HCT116 (cell line): ENCODE measurements around the gene SPEN. TPM values are rescaled to one million over a fixed set of nuclear protein-coding genes. Genes with fewer than 3 reads are reported as not detected.
A peak's percentile ranks its signal among the peaks of the same experiment; 100 is the strongest.

Source experiments
- ATAC-seq: fragments of 200-7000 bp; cut with Tn5 transposase; 2 replicates; pipeline ENCODE4 v1.9.1; 2020; ENCODE audit warnings: mild to moderate bottlenecking, moderate library complexity
- BruUV-seq: library from RNA; stranded (reverse); fragments of 400-500 nt; replicated peaks from 2 replicates; lab custom pipeline; 2021; lab: Mats Ljungman, UMichigan
- CTCF ChIA-PET: fragments of 300-600 bp; sonication (Branson Sonifier 250); formaldehyde crosslinking; loops from one replicate; lab custom pipeline; 2021; ENCODE audit warnings: antibody characterized with exemption; lab: Charles Lee
- POLR2A ChIA-PET: fragments of 300-600, 350-600 bp; sonication (Branson Sonifier 250); formaldehyde crosslinking; loops from one replicate; lab custom pipeline; 2021; ENCODE audit warnings: antibody characterized with exemption; lab: Charles Lee
- RAD21 ChIA-PET, 2 experiments: fragments of 300-600 bp; sonication (Branson Sonifier 250); formaldehyde crosslinking; loops; one replicate each; lab custom pipeline; 2023; ENCODE audit warnings: low total read pairs in 2 of 2; ENCODE audit not compliant: uncharacterized antibody in 2 of 2, unreplicated experiment in 2 of 2, low non-redundant PET in 1 of 2; lab: Charles Lee
- DNase-seq: peaks from one replicate; pipeline ENCODE4 v3.0.0-alpha.2; 2010; ENCODE audit warnings: low read depth, low spot score
- H2AFZ ChIP-seq: fragments of 200-600 bp; shearing (Covaris generic), sonication (generic); 2 replicates; pipeline ENCODE4 v1.6.1; 2017; ENCODE audit warnings: low read depth, mixed run types, mixed read lengths, antibody characterized with exemption, low read length; ENCODE audit not compliant: poor library complexity, severe bottlenecking
- H3K27ac ChIP-seq: 2 replicates; pipeline ENCODE4 v1.5.1; 2012; ENCODE audit warnings: low read depth, low read length
- H3K27me3 ChIP-seq: fragments of 200-600 bp; sonication (generic); 2 replicates; pipeline ENCODE4 v1.6.1; 2016; ENCODE audit warnings: mixed run types, low read length, mixed read lengths; ENCODE audit not compliant: insufficient read depth
- H3K36me3 ChIP-seq, 2 experiments: fragments of 200-500 bp in 1 of 2; fragments of 200-600 bp in 1 of 2; sonication (Bioruptor generic) in 1 of 2; sonication (generic) in 1 of 2; 2 replicates each; pipeline versions ENCODE4 v1.5.1 to v1.6.1; 2014 to 2016; ENCODE audit warnings: low read length in 2 of 2, inconsistent platforms in 1 of 2, mixed read lengths in 1 of 2, mixed run types in 1 of 2; ENCODE audit not compliant: insufficient read depth in 2 of 2, control insufficient read depth in 1 of 2
- H3K4me1 ChIP-seq, 2 experiments: fragments of 200-600 bp in 1 of 2; sonication (generic) in 1 of 2; 2 replicates each; pipeline versions ENCODE4 v1.5.1 to v1.6.1; 2012 to 2017; ENCODE audit warnings: low read length in 2 of 2, inconsistent platforms in 1 of 2, mild to moderate bottlenecking in 1 of 2, mixed read lengths in 1 of 2, mixed run types in 1 of 2, moderate library complexity in 1 of 2; ENCODE audit not compliant: insufficient read depth in 2 of 2, control insufficient read depth in 1 of 2
- H3K4me2 ChIP-seq: fragments of 200-600 bp; sonication (generic); 2 replicates; pipeline ENCODE4 v1.6.1; 2017; ENCODE audit warnings: mixed run types, low read length, mixed read lengths
- H3K4me3 ChIP-seq, 2 experiments: fragments of 200-600 bp in 1 of 2; sonication (generic) in 1 of 2; replicated peaks in 1 of 2; 2 replicates each; pipeline ENCODE4 v1.5.1; 2011 to 2016; ENCODE audit warnings: low read length in 2 of 2, control low read depth in 1 of 2, low read depth in 1 of 2, mild to moderate bottlenecking in 1 of 2, mixed read lengths in 1 of 2, mixed run types in 1 of 2
- H3K79me2 ChIP-seq: fragments of 200-600 bp; sonication (generic); 2 replicates; pipeline ENCODE4 v1.6.1; 2017; ENCODE audit warnings: mild to moderate bottlenecking, mixed run types, low read length, moderate library complexity, mixed read lengths; ENCODE audit not compliant: insufficient read depth
- H3K9ac ChIP-seq: fragments of 200-600 bp; sonication (generic); 2 replicates; pipeline ENCODE4 v1.6.1; 2016; ENCODE audit warnings: low read length, mixed read lengths
- H3K9me2 ChIP-seq: fragments of 200-600 bp; sonication (generic), shearing (Covaris generic); 2 replicates; pipeline ENCODE4 v1.6.1; 2017; ENCODE audit warnings: mixed run types, mild to moderate bottlenecking, moderate library complexity; ENCODE audit not compliant: insufficient read depth
- H3K9me3 ChIP-seq, 2 experiments: fragments of 200-500 bp in 1 of 2; fragments of 200-600 bp in 1 of 2; sonication (Bioruptor generic) in 1 of 2; sonication (generic) in 1 of 2; 2 replicates each; pipeline ENCODE4 v1.6.1; 2014 to 2017; ENCODE audit warnings: low read length in 2 of 2, mixed read lengths in 2 of 2, inconsistent platforms in 1 of 2, low read depth in 1 of 2, mild to moderate bottlenecking in 1 of 2, mixed run types in 1 of 2, moderate library complexity in 1 of 2; ENCODE audit not compliant: control insufficient read depth in 1 of 2, insufficient read depth in 1 of 2
- H4K20me1 ChIP-seq: fragments of 200-600 bp; sonication (generic), shearing (Covaris generic); 2 replicates; pipeline ENCODE4 v1.6.1; 2017; ENCODE audit warnings: mixed run types, mild to moderate bottlenecking, moderate library complexity; ENCODE audit not compliant: insufficient read depth
- ELF1 ChIP-seq: IDR thresholded peaks from 2 replicates; pipeline ENCODE4 v1.6.1; 2012; ENCODE audit warnings: low read depth, borderline replicate concordance
- EZH2 ChIP-seq: fragments of 200-600 bp; sonication (generic); IDR thresholded peaks from 2 replicates; pipeline ENCODE4 v1.6.1; 2017; ENCODE audit warnings: antibody characterized with exemption, mixed run types
- FOSL1 ChIP-seq: IDR thresholded peaks from 2 replicates; pipeline ENCODE4 v1.6.1; 2012; ENCODE audit warnings: low read depth
- POLR2A ChIP-seq: IDR thresholded peaks from 2 replicates; pipeline ENCODE4 v1.7.0; 2011; ENCODE audit warnings: borderline replicate concordance; ENCODE audit not compliant: insufficient read depth, insufficient read length; ENCODE audit errors: extremely low read depth
- RAD21 ChIP-seq: IDR thresholded peaks from 2 replicates; pipeline ENCODE4 v1.6.1; 2012; ENCODE audit warnings: low read depth, mild to moderate bottlenecking
- SP1 ChIP-seq: IDR thresholded peaks from 2 replicates; pipeline ENCODE4 v1.6.1; 2012; ENCODE audit warnings: low read depth
- SRF ChIP-seq: IDR thresholded peaks from 2 replicates; pipeline ENCODE4 v1.6.1; 2012; ENCODE audit warnings: low read depth
- TCF7L2 ChIP-seq: IDR thresholded peaks from 2 replicates; pipeline ENCODE4 v1.7.0; 2011; ENCODE audit warnings: borderline replicate concordance, inconsistent platforms; ENCODE audit not compliant: insufficient read depth, insufficient read length; ENCODE audit errors: extremely low read depth
- intact Hi-C: fragments of 100-400 bp; cut with micrococcal nuclease; formaldehyde crosslinking; loops from 2 replicates; pipeline ENCODE4 v1.10.0; 2022
- total RNA-seq: library from RNA; stranded (reverse); gene quantifications from one replicate; pipeline ENCODE4 v1.2.1, GENCODE V29; 2021; ENCODE audit not compliant: unreplicated experiment
- TF ChIP-seq, protein P1 (sequence below): IDR thresholded peaks from 2 replicates; pipeline ENCODE4 v1.6.1; 2011; ENCODE audit warnings: mild to moderate bottlenecking, low read length, moderate library complexity; ENCODE audit not compliant: insufficient replicate concordance; ENCODE audit errors: extremely low read depth

SPEN gene
- total RNA-seq, 1 experiment from 2014 or later: 58.6 TPM

DNA sequence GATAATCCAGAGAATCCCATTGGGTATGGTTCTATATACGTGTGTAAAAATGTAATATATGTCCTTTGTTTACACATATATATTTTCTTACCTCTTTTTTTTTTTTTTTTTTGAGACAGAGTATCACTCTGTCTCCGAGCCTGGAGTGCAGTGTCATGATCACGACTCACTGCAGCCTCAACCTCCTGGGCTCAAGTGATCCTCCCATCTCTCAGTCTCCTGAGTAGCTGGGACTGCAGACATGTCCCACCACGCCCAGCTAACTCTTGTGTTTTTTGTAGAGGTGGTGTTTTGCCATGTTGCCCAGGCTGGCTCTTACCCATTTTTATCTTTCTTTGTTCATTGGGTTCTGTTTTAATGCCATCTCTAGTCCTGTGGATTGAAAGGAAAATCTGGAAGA lies 68.9 kb downstream of the SPEN start:
- TF ChIP-seq SP1 (no peak), ELF1 (no peak), TCF7L2 (no peak), FOSL1 (no peak), RAD21 (no peak), POLR2A (no peak), EZH2 (no peak), SRF (no peak)
- TF ChIP-seq, protein P1, sequence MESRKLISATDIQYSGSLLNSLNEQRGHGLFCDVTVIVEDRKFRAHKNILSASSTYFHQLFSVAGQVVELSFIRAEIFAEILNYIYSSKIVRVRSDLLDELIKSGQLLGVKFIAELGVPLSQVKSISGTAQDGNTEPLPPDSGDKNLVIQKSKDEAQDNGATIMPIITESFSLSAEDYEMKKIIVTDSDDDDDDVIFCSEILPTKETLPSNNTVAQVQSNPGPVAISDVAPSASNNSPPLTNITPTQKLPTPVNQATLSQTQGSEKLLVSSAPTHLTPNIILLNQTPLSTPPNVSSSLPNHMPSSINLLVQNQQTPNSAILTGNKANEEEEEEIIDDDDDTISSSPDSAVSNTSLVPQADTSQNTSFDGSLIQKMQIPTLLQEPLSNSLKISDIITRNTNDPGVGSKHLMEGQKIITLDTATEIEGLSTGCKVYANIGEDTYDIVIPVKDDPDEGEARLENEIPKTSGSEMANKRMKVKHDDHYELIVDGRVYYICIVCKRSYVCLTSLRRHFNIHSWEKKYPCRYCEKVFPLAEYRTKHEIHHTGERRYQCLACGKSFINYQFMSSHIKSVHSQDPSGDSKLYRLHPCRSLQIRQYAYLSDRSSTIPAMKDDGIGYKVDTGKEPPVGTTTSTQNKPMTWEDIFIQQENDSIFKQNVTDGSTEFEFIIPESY: no peak
- H3K36me3 ChIP-seq: peaks cover 19 to 22% of the 10 kb centered on the region in 2 experiments
- no peaks in the 10 kb centered on the region for H3K9me3 ChIP-seq
- H2AFZ ChIP-seq: no peak overlapping the region
- H3K4me3 ChIP-seq: no peak overlapping the region
- H3K27ac ChIP-seq: no peak overlapping the region
- BruUV-seq: no TSS peak
- CTCF ChIA-PET: no interaction called here
- H3K4me2 ChIP-seq: peak overlapping the region; percentile 38; the same call in 1 of the 2 replicates
- POLR2A ChIA-PET: interaction anchor here (1.2 kb wide), 1 partner anchor 69 kb away, joined by 3 read pairs; the partner anchor contains the start of gene SPEN
- no peaks in the 10 kb centered on the region for H3K27me3 ChIP-seq
- RAD21 ChIA-PET: no interaction called here
- H3K79me2 ChIP-seq: peaks cover 92% of the 10 kb centered on the region
- H3K4me1 ChIP-seq: peaks cover 0 to 24% of the 10 kb centered on the region in 2 experiments; a peak in 2 of 4 replicates
- no peak overlapping the region for H3K9ac ChIP-seq
- H4K20me1 ChIP-seq: peaks cover 18% of the 10 kb centered on the region; the same call in 1 of the 2 replicates
- peak; percentile 53; the same call in 1 of the 2 replicates for ATAC-seq
- no peaks in the 10 kb centered on the region for H3K9me2 ChIP-seq
- intact Hi-C loops: loop anchor here (5.0 kb wide), 1 partner anchor 99 kb away; no protein-coding TSS in a partner anchor
- DNase-seq: no peak
